Body of pancreas (tissue), 4 donors: ENCODE data around the gene SPTBN1. TPM values are rescaled to one million over a fixed set of nuclear protein-coding genes. Genes with fewer than 3 reads are reported as not detected.

Source experiments
- ATAC-seq: fragments of 150-250 bp; one replicate; pipeline ENCODE4 v1.9.1; 2016
- DNase-seq, 4 donors: peaks; one replicate each; pipeline ENCODE4 v3.0.0-alpha.2; 2019
- H3K27ac ChIP-seq, 4 donors: fragments of 200-600 bp; sonication (generic); 1 replicate in 3 of 4; 2 replicates in 1 of 4; pipeline versions ENCODE4 v1.5.1 to v1.6.1; 2016 to 2019; ENCODE audit warnings: mild to moderate bottlenecking in 1 of 4, mixed read lengths in 1 of 4, moderate library complexity in 1 of 4
- H3K27me3 ChIP-seq, 2 donors: fragments of 200-600 bp; sonication (generic); one replicate each; pipeline ENCODE4 v1.6.0; 2016; ENCODE audit warnings: mild to moderate bottlenecking in 1 of 2
- H3K36me3 ChIP-seq, 2 donors: fragments of 200-600 bp; sonication (generic); replicated peaks in 1 of 2; 2 replicates each; pipeline ENCODE4 v1.5.1; 2016; ENCODE audit warnings: low read depth in 2 of 2; ENCODE audit not compliant: insufficient read depth in 1 of 2
- H3K4me1 ChIP-seq: fragments of 200-600 bp; sonication (generic); one replicate; pipeline ENCODE4 v1.6.0; 2016
- H3K4me3 ChIP-seq, 2 donors: fragments of 200-600 bp; sonication (generic); 1 replicate in 1 of 2; 2 replicates in 1 of 2; pipeline ENCODE4 v1.5.1; 2016 to 2019
- H3K9me3 ChIP-seq, 3 donors: fragments of 200-600 bp; sonication (generic); 1 replicate in 2 of 3; 2 replicates in 1 of 3; pipeline ENCODE4 v1.5.1; 2016
- CTCF ChIP-seq, 7 experiments: fragments of 450-650 bp in 4 of 7; fragments of 200-600 bp in 3 of 7; sonication (generic) in 3 of 7; IDR thresholded peaks; one replicate each; pipeline ENCODE4 v1.5.1; 2016 to 2019; ENCODE audit warnings: antibody characterized with exemption in 7 of 7
- POLR2A ChIP-seq, 3 donors: fragments of 450-650 bp; IDR thresholded peaks; one replicate each; pipeline ENCODE4 v1.6.1; 2016; ENCODE audit warnings: antibody characterized with exemption in 3 of 3, mild to moderate bottlenecking in 2 of 3
- WGBS, 2 donors: methylation state at CpG; one replicate each; pipeline ENCODE4 v1.1.5; 2017; 5-methylcytosine and 5-hydroxymethylcytosine counted together
- intact Hi-C: fragments of 100-400 bp; cut with DNase I; formaldehyde crosslinking; loops from one replicate; pipeline ENCODE4 v1.15.1; 2023
- total RNA-seq, 2 donors: library from RNA; depleted of rRNA; stranded (reverse); fragments of >200 nt; gene quantifications; one replicate each; pipeline ENCODE4 v1.1.0, GENCODE V29; 2016

Gene SPTBN1
- total RNA-seq, 2 donors from 2014 or later: 186 to 195 TPM

DNA sequence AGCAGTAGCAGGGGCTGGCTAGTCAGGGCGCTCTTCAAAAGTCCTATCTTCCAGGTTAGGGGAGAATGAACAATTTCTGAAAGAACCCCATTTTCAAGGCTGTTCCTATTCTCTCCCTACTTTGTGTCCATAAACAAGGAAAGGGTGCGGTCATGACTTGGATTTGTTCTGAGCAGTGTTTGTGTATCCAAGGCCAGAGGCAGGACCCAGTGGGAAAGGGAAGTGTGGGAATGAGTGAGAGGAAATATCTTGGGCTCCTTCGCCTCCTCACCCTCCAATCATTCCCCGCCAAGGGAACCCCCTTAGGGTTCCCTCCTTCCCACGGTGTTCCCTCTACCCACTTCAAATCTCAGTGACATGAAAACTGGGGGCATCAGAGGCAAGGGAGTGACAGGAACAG lies 25.5 kb upstream of the SPTBN1 start:
- no peak for TF ChIP-seq CTCF (IDR thresholded peaks at IDR 0.05)
- TF ChIP-seq POLR2A (IDR thresholded peaks at IDR 0.05): no peak
- peak overlapping the region in 3 of 4 donors; percentile 3 to 41 (median 5) for H3K27ac ChIP-seq
- WGBS, 2 donors: 81 to 85% methylated on average over 5 of the region's 5 CpGs
- peaks cover 19% of the 10 kb centered on the region for H3K4me1 ChIP-seq
- ATAC-seq: peak; percentile 30
- no peaks in the 10 kb centered on the region for H3K27me3 ChIP-seq
- DNase-seq: no peak
- intact Hi-C loops: no loop called here
- H3K36me3 ChIP-seq: no peaks in the 10 kb centered on the region
- H3K4me3 ChIP-seq: no peak overlapping the region
- H3K9me3 ChIP-seq: no peaks in the 10 kb centered on the region

- intact Hi-C loops: no loop called here
- WGBS, 2 donors: 73 to 85% methylated on average over 4 of the region's 4 CpGs
- Histone ChIP-seq H3K27ac (no peak overlapping the region), H3K36me3 (no peaks in the 10 kb centered on the region), H3K9me3 (no peaks in the 10 kb centered on the region), H3K4me3 (no peak overlapping the region), H3K27me3 (no peaks in the 10 kb centered on the region), H3K4me1 (peaks cover 32% of the 10 kb centered on the region)
- DNase-seq (no peak), ATAC-seq (no peak)
- no peak for TF ChIP-seq CTCF (IDR thresholded peaks at IDR 0.05)
- no peak for TF ChIP-seq POLR2A (IDR thresholded peaks at IDR 0.05)
Measured at GRCh38 chr2:54432251-54433015, 23.7 kb upstream of the SPTBN1 start.

- no peaks in the 10 kb centered on the region for H3K27me3 ChIP-seq
- DNase-seq (no peak), ATAC-seq (no peak)
- peaks cover 41% of the 10 kb centered on the region for H3K4me1 ChIP-seq
- H3K4me3 ChIP-seq: no peak overlapping the region
- WGBS, 2 donors: 90 to 91% methylated on average over 4 of the region's 4 CpGs
- no peaks in the 10 kb centered on the region for H3K36me3 ChIP-seq
- TF ChIP-seq CTCF (IDR thresholded peaks at IDR 0.05) (no peak), POLR2A (IDR thresholded peaks at IDR 0.05) (no peak)
- intact Hi-C loops: no loop called here
- no peak overlapping the region for H3K27ac ChIP-seq
- no peaks in the 10 kb centered on the region for H3K9me3 ChIP-seq
Measured at GRCh38 chr2:54434229-54434628, 21.9 kb upstream of the SPTBN1 start.

DNA sequence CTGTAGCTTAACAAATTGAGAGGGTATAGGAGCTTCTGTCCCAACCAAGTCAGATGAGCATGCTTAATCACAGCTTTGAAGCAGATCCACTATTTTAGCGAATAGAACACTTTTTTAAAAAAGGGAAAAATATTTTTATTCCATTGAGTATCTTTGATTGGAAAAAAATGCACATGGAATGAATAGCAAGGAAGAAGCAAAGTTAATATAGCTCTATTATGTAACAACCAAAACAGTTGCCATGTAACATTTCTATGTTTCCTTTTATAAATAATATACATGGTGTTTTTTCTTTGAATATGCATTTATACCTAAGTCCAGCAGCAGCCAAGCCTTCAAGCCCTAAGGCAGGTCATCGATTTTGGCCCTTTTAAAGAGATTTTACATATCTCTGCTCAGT lies 21.4 kb upstream of the SPTBN1 start:
- H3K4me1 ChIP-seq: peaks cover 41% of the 10 kb centered on the region
- no peaks in the 10 kb centered on the region for H3K36me3 ChIP-seq
- 76 to 82% methylated on average over 2 of the region's 2 CpGs for WGBS, 2 donors
- no peaks in the 10 kb centered on the region for H3K27me3 ChIP-seq
- intact Hi-C loops: no loop called here
- no peak overlapping the region for H3K4me3 ChIP-seq
- TF ChIP-seq CTCF (IDR thresholded peaks at IDR 0.05) (no peak), POLR2A (IDR thresholded peaks at IDR 0.05) (no peak)
- H3K27ac ChIP-seq: peak overlapping the region in 1 of 4 donors; percentile 66
- DNase-seq (no peak), ATAC-seq (no peak)
- H3K9me3 ChIP-seq: no peaks in the 10 kb centered on the region
